Activated CD8-positive, alpha-beta memory T cell treated with anti-CD3 and anti-CD28 coated beads for 1 hour (primary cell): ENCODE measurements around the gene ABHD12.
"Not testable (repeated sequence)": the region's sequence is repeated elsewhere in the genome, so short reads cannot be mapped to it uniquely, and the experiment has no call there.

ENCODE experiments used
- DNase-seq, 2 donors: peaks; one replicate each; pipeline ENCODE4 v3.0.0-alpha.2; 2020; ENCODE audit warnings: low read depth in 1 of 2; ENCODE audit errors: extremely low read depth in 1 of 2

Gene ABHD12

DNA sequence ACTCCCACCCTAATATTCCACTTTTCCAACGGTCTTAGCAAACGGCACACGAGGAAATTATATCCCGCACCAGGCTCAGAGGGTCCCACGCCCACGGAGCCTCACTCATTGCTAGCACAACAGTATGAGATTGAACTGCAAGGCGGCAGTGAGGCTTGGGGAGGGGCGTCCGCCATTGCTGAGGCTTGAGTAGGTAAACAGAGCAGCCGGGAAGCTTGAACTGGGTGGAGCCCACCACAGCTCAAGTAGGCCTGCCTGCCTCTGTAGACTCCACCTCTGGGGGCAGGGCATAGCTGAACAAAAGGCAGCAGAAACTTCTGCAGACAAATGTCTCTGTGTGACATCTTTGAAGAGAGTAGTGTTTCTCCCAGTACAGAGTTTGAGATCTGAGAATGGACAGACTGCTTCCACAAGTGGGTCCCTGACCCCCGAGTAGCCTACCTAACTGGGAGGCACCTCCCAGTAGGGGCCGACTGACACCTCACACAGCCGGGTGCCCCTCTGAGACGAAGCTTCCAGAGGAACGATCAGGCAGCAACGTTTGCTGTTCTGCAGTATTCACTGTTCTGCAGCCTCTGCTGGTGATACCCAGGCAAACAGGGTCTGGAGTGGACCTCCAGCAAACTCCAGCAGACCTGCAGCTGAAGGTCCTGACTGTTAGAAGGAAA, 129.7 kb downstream of the ABHD12 start:
- DNase-seq: not testable (repeated sequence)

GRCh38 chr20:25259788-25260254, 130.8 kb downstream of the ABHD12 start:
- no peak for DNase-seq

DNA sequence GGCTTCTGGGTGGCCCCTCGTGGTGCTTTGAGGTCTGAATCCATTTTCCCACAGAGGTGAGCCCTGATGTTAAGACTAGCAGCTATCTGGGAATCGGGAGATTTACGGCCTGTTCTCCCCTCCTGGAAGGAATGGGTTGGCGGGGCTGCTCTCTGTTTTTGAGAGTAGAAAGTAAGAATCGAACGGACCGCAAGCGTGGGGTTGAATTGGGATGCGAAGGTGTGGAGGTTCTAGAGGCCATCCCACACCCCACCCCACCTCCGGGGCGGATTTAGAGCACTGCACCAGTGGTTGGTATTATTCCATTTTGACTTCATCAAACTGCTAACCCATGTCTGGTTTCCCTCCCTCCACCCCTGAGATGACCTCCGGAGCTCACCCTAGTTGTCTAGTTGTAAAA, 131.3 kb downstream of the ABHD12 start:
- DNase-seq: no peak

GRCh38 chr20:25258828-25259227, 131.8 kb downstream of the ABHD12 start:
- DNase-seq: no peak

DNA sequence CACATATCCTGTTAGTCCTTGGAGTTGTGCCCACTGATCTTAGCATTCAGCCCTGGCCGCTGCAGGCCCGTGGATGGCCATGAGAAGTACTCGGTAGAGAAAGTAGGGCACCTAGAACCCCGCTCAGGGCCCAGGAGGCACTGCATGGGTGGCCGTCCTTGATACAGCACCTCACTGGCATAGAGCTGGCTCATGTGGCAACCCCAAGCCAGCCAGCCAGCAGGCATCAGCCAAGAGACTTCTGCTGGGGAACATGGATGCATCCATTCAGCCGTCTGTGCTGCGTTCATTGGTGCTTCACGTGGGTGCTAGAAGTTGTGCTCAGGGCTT, 132.2 kb downstream of the ABHD12 start:
- DNase-seq: no peak

GRCh38 chr20:25257756-25258475, 132.7 kb downstream of the ABHD12 start:
- no peak for DNase-seq

GRCh38 chr20:25257130-25257529, 133.5 kb downstream of the ABHD12 start:
- no peak for DNase-seq

DNA sequence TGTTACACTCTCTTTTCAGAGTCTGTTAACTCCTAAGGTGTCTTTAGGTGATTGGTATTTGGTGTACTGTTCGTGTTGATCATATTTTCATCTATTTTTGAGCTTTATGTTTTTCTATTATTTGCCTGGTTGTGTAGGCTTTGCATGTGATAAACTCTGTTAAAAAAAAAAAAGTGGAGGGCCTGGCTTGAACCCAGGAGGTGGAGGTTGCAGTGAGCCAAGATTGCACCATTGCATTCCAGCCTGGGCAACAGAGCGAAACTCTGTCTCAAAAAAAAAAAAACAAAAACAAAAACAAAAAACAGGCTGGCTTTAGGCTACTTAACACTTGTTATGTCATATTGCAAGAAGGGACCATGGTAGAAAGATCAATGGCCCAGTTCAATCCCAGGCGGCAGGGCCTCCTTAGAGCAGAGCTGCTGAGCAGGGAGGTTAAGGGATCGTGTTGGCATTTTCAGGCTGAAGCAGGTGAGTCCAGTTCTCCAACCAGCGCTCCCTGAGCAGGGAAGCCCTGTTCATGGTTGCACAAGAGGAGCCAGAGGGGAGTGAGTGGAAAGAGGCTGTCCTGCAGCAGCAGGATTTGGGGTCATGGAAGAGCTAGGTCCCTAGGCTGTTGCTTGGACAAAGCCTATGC, 134.3 kb downstream of the ABHD12 start:
- DNase-seq: no peak

GRCh38 chr20:25254986-25255680, 135.5 kb downstream of the ABHD12 start:
- no peak for DNase-seq

DNA sequence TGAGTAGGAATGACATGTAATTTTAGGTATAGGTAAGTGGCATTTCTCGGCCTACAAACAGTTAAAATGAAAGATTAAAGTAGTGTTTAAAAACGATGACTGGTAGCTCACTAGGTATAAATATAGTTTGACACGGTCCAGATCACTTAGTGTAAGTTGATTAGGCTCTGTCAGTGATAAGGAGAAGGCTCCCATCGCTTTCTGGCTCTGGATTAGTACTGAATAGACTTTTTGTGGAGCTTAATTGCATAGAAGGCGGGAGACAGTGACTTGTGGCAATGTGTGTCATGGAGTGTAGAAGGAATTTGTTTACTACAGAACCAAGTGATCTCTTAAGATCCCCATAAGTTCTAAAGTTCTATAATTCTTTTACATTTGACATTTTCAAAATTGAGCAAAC, 136.1 kb downstream of the ABHD12 start:
- no peak for DNase-seq

- DNase-seq: no peak
Measured at GRCh38 chr20:25253606-25254275, 136.9 kb downstream of the ABHD12 start.

GRCh38 chr20:25252686-25253421, 137.8 kb downstream of the ABHD12 start:
- DNase-seq: no peak

- no peak for DNase-seq
Measured at GRCh38 chr20:25252230-25252651, 138.4 kb downstream of the ABHD12 start.

GRCh38 chr20:25251558-25251957, 139.1 kb downstream of the ABHD12 start:
- DNase-seq: no peak

GRCh38 chr20:25251019-25251418, 139.6 kb downstream of the ABHD12 start:
- DNase-seq: no peak

GRCh38 chr20:25250508-25250907, 140.1 kb downstream of the ABHD12 start:
- no peak for DNase-seq
